ENCODE results near the gene MYORG.
"Not testable (repeated sequence)": the region's sequence is repeated elsewhere in the genome, so short reads cannot be mapped to it uniquely, and the experiment has no call there.

The MYORG gene

DNA sequence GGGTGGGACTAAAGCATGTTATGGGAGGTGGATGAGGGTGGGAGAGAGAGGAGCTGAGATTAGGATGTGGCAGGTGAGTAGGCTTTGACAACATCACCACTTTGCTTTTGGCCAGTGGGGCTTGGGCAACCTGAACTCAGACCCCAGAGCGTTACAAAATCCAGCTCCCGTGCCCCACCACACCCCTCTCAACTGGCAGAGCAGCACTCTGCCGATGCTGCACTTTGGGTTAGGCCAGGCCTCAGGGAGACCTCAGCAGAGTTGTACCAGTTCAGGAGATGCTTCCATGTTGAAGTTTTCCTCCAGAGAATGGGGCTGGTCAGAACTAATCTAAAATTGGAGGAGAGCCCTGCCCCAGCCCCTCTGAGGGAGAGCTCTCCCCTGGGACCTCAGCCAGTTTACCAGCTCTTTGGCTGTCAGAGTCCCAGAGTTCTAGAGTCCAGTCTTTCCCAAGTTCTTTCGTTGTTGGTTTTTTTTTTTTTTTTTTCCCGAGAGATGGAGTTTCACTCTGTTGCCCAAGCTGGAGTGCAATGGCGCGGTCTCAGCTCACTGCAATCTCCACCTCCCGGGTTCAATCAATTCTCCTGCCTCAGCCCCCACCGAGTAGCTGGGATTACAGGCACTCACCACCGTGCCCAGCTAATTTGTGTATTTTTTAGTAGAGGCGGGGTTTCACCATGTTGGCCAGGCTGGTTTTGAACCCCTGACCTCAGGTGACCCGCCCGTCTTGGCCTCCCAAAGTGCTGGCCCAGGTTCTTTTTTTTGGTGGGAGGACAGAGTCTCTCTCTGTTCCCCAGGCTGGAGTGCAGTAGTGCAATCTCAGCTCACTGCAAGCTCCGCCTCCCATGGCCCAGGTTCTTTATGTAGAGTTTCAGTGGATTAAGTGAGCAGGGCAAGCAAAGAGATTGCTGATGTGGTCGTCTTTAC, 29.6 kb downstream of the MYORG start:
- H3K27ac ChIP-seq, result no peak overlapping the region
- TF ChIP-seq, protein P1, sequence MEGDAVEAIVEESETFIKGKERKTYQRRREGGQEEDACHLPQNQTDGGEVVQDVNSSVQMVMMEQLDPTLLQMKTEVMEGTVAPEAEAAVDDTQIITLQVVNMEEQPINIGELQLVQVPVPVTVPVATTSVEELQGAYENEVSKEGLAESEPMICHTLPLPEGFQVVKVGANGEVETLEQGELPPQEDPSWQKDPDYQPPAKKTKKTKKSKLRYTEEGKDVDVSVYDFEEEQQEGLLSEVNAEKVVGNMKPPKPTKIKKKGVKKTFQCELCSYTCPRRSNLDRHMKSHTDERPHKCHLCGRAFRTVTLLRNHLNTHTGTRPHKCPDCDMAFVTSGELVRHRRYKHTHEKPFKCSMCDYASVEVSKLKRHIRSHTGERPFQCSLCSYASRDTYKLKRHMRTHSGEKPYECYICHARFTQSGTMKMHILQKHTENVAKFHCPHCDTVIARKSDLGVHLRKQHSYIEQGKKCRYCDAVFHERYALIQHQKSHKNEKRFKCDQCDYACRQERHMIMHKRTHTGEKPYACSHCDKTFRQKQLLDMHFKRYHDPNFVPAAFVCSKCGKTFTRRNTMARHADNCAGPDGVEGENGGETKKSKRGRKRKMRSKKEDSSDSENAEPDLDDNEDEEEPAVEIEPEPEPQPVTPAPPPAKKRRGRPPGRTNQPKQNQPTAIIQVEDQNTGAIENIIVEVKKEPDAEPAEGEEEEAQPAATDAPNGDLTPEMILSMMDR (conservative IDR thresholded peaks at IDR 0.05), result no peak
- no peak for TF ChIP-seq ZFX (IDR thresholded peaks at IDR 0.05)

DNA sequence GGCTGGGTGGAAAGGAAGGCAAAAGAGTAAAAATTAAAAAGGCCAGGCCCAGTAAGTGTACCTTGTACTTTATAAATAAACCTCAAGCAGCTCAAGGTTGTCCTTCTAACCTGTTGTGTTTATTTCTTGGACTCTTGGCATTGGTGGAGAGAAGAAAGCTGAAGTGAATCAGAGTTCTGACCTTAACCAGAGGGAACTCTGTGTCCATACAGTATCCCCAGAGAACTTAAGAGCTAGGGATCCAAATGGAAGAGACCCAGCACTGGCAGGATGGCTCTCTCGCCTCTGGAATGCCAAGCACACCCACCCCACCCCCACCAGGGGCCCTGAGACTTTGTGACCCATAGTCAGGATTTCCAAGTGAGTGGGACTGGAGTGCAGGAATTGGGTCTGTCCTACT, 33.1 kb downstream of the MYORG start:
- no peak overlapping the region for H3K27ac ChIP-seq
- TF ChIP-seq ZFX (IDR thresholded peaks at IDR 0.05), result no peak
- TF ChIP-seq, protein P1 (conservative IDR thresholded peaks at IDR 0.05), result no peak

DNA sequence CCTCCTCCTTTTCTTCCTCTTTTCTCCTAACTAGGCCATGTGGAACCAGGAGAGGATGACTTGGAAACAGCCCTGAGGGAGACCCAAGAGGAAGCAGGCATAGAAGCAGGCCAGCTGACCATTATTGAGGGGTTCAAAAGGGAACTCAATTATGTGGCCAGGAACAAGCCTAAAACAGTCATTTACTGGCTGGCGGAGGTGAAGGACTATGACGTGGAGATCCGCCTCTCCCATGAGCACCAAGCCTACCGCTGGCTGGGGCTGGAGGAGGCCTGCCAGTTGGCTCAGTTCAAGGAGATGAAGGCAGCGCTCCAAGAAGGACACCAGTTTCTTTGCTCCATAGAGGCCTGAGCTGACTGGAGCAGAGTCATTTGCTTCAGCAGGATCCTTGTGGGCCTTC, 33.6 kb downstream of the MYORG start:
- no peak overlapping the region for H3K27ac ChIP-seq
- no peak for TF ChIP-seq ZFX (IDR thresholded peaks at IDR 0.05)
- TF ChIP-seq, protein P1 (conservative IDR thresholded peaks at IDR 0.05), result no peak

DNA sequence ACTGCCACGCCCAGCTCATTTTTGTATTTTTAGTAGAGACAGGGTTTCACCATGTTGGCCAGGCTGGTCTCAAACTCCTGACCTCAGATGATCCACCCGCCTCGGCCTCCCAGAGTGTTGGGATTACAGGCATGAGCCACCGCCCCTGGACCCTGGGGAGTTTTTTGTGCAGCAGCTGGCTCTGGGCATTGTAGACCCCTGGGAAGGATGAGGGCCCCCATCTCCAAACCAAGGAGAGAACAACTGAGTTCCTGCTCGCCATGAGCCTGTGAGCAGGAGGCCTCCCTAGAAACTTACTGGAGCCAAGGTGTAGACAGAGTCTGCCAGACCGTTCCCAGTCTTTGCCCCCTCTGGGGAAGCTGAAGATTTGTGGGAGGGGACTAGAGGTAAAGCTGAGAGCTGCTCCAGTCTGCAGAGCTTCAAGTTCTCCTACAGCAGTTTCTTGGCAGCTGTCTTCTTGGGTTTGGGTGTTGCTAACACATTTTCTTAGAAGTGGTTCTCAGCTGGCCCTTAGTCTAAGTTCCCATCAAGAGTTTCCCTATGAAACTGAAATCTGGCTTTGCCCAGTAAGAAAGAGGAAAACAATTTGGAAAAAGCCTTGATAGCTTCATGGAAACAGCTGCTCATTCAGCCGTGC, 34.9 kb downstream of the MYORG start:
- no peak overlapping the region for H3K27ac ChIP-seq
- no peak for TF ChIP-seq ZFX (IDR thresholded peaks at IDR 0.05)
- TF ChIP-seq, protein P1 (conservative IDR thresholded peaks at IDR 0.05), result no peak

DNA sequence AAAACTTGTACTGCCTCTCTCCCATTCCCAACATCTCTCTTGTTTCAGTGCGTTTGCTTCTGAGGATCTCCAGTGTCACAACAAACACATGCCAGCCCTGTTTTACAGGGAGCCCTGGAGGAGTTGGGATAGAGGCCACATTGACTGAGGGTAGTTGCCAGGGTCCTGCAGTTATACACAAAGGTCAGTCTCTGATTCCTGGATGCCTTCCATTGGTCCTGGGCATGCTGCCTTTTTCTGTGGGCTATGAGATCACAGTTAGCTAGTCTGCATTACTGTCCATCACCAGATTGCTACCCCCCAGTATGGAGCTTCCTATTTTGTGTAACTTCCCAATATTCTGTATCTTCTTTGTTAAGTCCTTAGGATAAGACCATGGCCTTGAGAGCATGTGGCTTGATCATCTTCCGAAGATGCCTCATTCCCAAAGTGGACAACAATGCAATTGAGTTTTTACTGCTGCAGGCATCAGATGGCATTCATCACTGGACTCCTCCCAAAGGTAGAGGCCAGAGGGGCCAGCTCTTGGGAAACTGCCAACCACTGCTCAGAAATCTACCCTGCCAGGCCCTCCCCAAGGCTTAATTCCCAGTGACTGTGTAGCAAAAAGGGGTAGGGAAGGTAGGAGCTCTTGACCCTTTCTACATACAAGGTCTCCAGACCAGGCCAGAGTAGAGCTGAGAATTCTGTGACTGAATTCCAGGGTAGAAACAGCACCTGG, 37.9 kb downstream of the MYORG start:
- no peak overlapping the region for H3K27ac ChIP-seq
- TF ChIP-seq ZFX (IDR thresholded peaks at IDR 0.05), result no peak
- TF ChIP-seq, protein P1 (conservative IDR thresholded peaks at IDR 0.05), result no peak

DNA sequence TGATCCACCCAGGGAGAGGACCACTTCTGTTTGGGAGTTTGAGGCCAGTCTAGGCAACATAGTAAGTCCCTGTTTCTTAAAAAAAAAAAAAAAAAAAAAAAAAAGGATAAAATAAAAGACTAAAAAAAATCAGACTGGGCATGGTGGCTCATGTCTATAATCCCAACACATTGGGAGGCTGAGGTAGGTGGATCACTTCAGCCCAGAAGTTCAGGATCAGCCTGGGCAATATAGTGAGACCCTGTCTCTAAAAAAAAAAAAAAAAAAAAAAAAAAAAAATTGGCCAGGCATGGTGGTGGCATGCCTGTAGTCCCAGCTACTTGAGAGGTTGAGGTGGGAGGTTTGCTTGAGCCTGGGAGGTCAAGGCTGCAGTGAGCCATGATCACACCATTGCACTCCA, 38.6 kb downstream of the MYORG start:
- not testable (repeated sequence) for H3K27ac ChIP-seq

DNA sequence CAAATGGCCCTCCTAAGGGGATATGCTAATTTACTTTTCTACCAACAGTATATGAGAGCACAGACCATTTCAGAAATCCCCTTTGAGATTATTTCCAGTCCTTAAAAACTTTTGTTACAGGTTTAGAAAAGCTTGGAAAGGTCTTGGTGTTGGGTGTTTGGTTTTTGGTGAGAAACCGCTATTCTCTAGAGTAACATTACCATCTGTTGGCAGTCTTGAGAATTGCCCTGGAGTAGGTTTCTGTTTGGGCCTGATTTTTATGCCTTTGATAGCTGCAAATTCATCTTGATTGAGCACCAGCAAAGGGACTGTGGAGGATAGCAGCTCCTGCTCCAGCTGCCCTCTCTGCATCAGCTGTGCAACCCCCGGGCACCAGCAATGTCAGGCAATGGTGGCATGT, 39.3 kb downstream of the MYORG start:
- H3K27ac ChIP-seq, result no peak overlapping the region
- TF ChIP-seq, protein P1 (conservative IDR thresholded peaks at IDR 0.05), result no peak
- TF ChIP-seq ZFX (IDR thresholded peaks at IDR 0.05), result no peak
